K562 (cell line): Measurements from ENCODE around the gene PLD1. TPM values are rescaled to one million over a fixed set of nuclear protein-coding genes. Genes with fewer than 3 reads are reported as not detected.

Experiments
- ATAC-seq: fragments of 200-7000 bp; cut with Tn5 transposase; 3 replicates; pipeline ENCODE4 v1.9.1; 2020; ENCODE audit warnings: moderate library complexity
- BruUV-seq: library from RNA; stranded (reverse); fragments of 400-500 nt; replicated peaks from 2 replicates; lab custom pipeline; 2021; lab: Mats Ljungman, UMichigan
- CTCF ChIA-PET: fragments of 300-600 bp; formaldehyde crosslinking; extraction: SDS; loops from one replicate; lab custom pipeline; 2021; ENCODE audit warnings: low intra/inter-chr PET ratio; lab: Yijun Ruan, JAX
- POLR2A ChIA-PET: fragments of 300-600, 350-650 bp; sonication (Branson Sonifier 250); formaldehyde crosslinking; extraction: SDS; loops from one replicate; lab custom pipeline; 2021; ENCODE audit warnings: antibody characterized with exemption, inconsistent platforms; lab: Yijun Ruan, JAX
- DNase-seq, 4 experiments: peaks; one replicate each; pipeline versions ENCODE4 v3.0.0 to v3.0.0-alpha.2; 2011 to 2018; ENCODE audit warnings: low spot score in 3 of 4, mixed read lengths in 3 of 4; ENCODE audit errors: extremely low read depth in 1 of 4
- FAIRE-seq: peaks from 2 replicates; lab custom pipeline; 2011; peaks lifted over from hg19 to GRCh38; lab: Jason Lieb, UNC
- H2AFZ ChIP-seq: 2 replicates; pipeline ENCODE4 v1.6.0; 2011; ENCODE audit warnings: low read depth, low read length, control low read depth, inconsistent platforms
- H3K27ac ChIP-seq: fragments of 200-600 bp; 3 replicates; pipeline ENCODE4 v1.8.0; 2011; ENCODE audit warnings: low read depth, mild to moderate bottlenecking, control low read depth, inconsistent platforms, low read length, moderate library complexity, mixed read lengths; ENCODE audit errors: extremely low read depth
- H3K27me3 ChIP-seq, 2 experiments: fragments of 300-600 bp in 1 of 2; 2 replicates in 1 of 2; 3 replicates in 1 of 2; pipeline versions ENCODE4 v1.6.0 to v1.8.0; 2011; ENCODE audit warnings: inconsistent platforms in 2 of 2, low read length in 2 of 2, mild to moderate bottlenecking in 1 of 2, mixed read lengths in 1 of 2, moderate library complexity in 1 of 2; ENCODE audit not compliant: control insufficient read depth in 2 of 2, insufficient read depth in 2 of 2
- H3K36me3 ChIP-seq: fragments of 300-600 bp; 3 replicates; pipeline ENCODE4 v1.8.0; 2011; ENCODE audit warnings: mild to moderate bottlenecking, low read length, inconsistent platforms; ENCODE audit not compliant: control insufficient read depth, insufficient read depth
- H3K4me1 ChIP-seq, 2 experiments: fragments of 200-600 bp in 1 of 2; replicated peaks in 1 of 2; 2 replicates in 1 of 2; 3 replicates in 1 of 2; pipeline versions ENCODE4 v1.5.1 to v1.8.0; 2011; ENCODE audit warnings: inconsistent platforms in 2 of 2, low read length in 2 of 2, mild to moderate bottlenecking in 1 of 2, mixed read lengths in 1 of 2, moderate library complexity in 1 of 2; ENCODE audit not compliant: control insufficient read depth in 2 of 2, insufficient read depth in 2 of 2
- H3K4me2 ChIP-seq: 2 replicates; pipeline ENCODE4 v1.6.1; 2011; ENCODE audit warnings: low read length, control low read depth, inconsistent platforms, mixed read lengths; ENCODE audit not compliant: insufficient read depth
- H3K4me3 ChIP-seq: fragments of 200-600 bp; sonication (generic), shearing (Covaris generic); 2 replicates; pipeline ENCODE4 v1.5.1; 2016; ENCODE audit warnings: control low read depth, inconsistent platforms
- H3K79me2 ChIP-seq: fragments of 200-600 bp; 3 replicates; pipeline ENCODE4 v1.8.0; 2011; ENCODE audit warnings: low read length, inconsistent platforms; ENCODE audit not compliant: control insufficient read depth, insufficient read depth
- H3K9ac ChIP-seq, 2 experiments: 2 replicates each; pipeline versions ENCODE4 v1.6.0 to v1.6.1; 2011; ENCODE audit warnings: low read depth in 2 of 2, low read length in 2 of 2, control low read depth in 1 of 2, inconsistent platforms in 1 of 2, mild to moderate bottlenecking in 1 of 2, mixed read lengths in 1 of 2; ENCODE audit not compliant: insufficient read depth in 1 of 2
- H3K9me1 ChIP-seq: one replicate; pipeline ENCODE4 v1.6.0; 2011; ENCODE audit warnings: inconsistent platforms, mild to moderate bottlenecking, low read length, moderate library complexity; ENCODE audit not compliant: control insufficient read depth, insufficient read depth
- H3K9me3 ChIP-seq: replicated peaks from 2 replicates; pipeline ENCODE4 v1.5.1; 2011; ENCODE audit warnings: low read depth, low read length, inconsistent platforms; ENCODE audit not compliant: control insufficient read depth, insufficient read depth
- H4K20me1 ChIP-seq: replicated peaks from 2 replicates; pipeline ENCODE4 v1.6.1; 2011; ENCODE audit warnings: low read length, inconsistent platforms, mixed read lengths; ENCODE audit not compliant: control insufficient read depth, insufficient read depth
- FOXJ3 ChIP-seq: sonication (generic); formaldehyde crosslinking; IDR thresholded peaks from 2 replicates; pipeline ENCODE4 v1.4.0; 2020; ENCODE audit warnings: mild to moderate bottlenecking, missing genetic modification reagents
- HSF4 ChIP-seq: fragments of 250-450 bp; sonication (Bioruptor Pico); IDR thresholded peaks from 2 replicates; pipeline ENCODE4 v2.1.2; 2022; ENCODE audit warnings: mild to moderate bottlenecking, moderate library complexity, borderline replicate concordance
- NR2C2 ChIP-seq, 2 experiments: fragments of 200-800 bp in 1 of 2; sonication (Bioruptor generic) in 1 of 2; sonication (generic) in 1 of 2; formaldehyde crosslinking in 1 of 2; IDR thresholded peaks; 2 replicates each; pipeline versions ENCODE4 v1.6.1 to v1.8.0; 2016 to 2022; ENCODE audit warnings: mild to moderate bottlenecking in 1 of 2, missing compliant biosample characterization in 1 of 2, missing genetic modification characterization in 1 of 2, missing genetic modification reagents in 1 of 2
- XRCC3 ChIP-seq: fragments of 450-650 bp; IDR thresholded peaks from 2 replicates; pipeline ENCODE4 v1.6.1; 2017; ENCODE audit warnings: mild to moderate bottlenecking, moderate library complexity
- ZNF75A ChIP-seq: fragments of 450-650 bp; formaldehyde crosslinking; IDR thresholded peaks from 2 replicates; pipeline ENCODE4 v1.4.0; 2020; ENCODE audit warnings: mild to moderate bottlenecking
- WGBS: fragments of 100-300 bp; shearing (Covaris generic); methylation state at CpG from one replicate; pipeline ENCODE4 v1.1.6; 2016; ENCODE audit warnings: low coverage, mixed read lengths; ENCODE audit not compliant: insufficient coverage; ENCODE audit errors: missing lambda C conversion rate; 5-methylcytosine and 5-hydroxymethylcytosine counted together
- in situ Hi-C: fragments of 300-500 bp; cut with MboI; formaldehyde crosslinking; loops from 4 replicates; pipeline ENCODE4 v1.15.0; 2018; ENCODE audit warnings: inconsistent platforms, mixed read lengths
- intact Hi-C: fragments of 100-400 bp; cut with micrococcal nuclease; formaldehyde crosslinking; loops from 2 replicates; pipeline ENCODE4 v1.14.2; 2022
- polyA plus RNA-seq, 8 experiments: library from polyadenylated mRNA; depleted of rRNA in 4 of 8; stranded (reverse) in 5 of 8; unstranded in 3 of 8; fragments of >200 nt; fragmentation: Nextera tagmentation in 2 of 8; fragmentation: Illumina TruSeq in 1 of 8; extraction: Ambion mirVana in 2 of 8; extraction: Trizol in 1 of 8; gene quantifications; 2 replicates each; pipeline versions ENCODE4 v1.2.1 to v1.2.3, GENCODE V29; 2011 to 2014; ENCODE audit warnings: inconsistent platforms in 1 of 8, missing spikeins in 1 of 8
- total RNA-seq, 7 experiments: library from RNA; depleted of rRNA in 6 of 7; stranded (reverse); fragments of >200 nt in 6 of 7; fragmentation: Illumina TruSeq in 2 of 7; extraction: Trizol in 2 of 7; gene quantifications; 2 replicates each; pipeline versions ENCODE4 v1.2.1 to v1.2.3, GENCODE V29; 2011 to 2021; ENCODE audit warnings: low replicate concordance in 1 of 7
- TF ChIP-seq, protein P1 (sequence below): sonication (generic); formaldehyde crosslinking; IDR thresholded peaks from 2 replicates; pipeline ENCODE4 v1.9.0; 2022; ENCODE audit warnings: mild to moderate bottlenecking, missing genetic modification reagents
- TF ChIP-seq, protein P2 (sequence below): sonication (generic); formaldehyde crosslinking; IDR thresholded peaks from 2 replicates; pipeline ENCODE4 v1.9.0; 2022; ENCODE audit warnings: mild to moderate bottlenecking, missing genetic modification reagents
- TF ChIP-seq, protein P3 (sequence below): sonication (generic); formaldehyde crosslinking; IDR thresholded peaks from 2 replicates; pipeline ENCODE4 v1.8.0; 2022; ENCODE audit warnings: mild to moderate bottlenecking, missing genetic modification reagents

PLD1 gene
- total and polyA plus RNA-seq, 9 of the 15 experiments (the other 6 are each of a cell fraction or from before 2014, with no cell fraction given) = 8.4 to 26.1 (median 18.6) TPM

DNA sequence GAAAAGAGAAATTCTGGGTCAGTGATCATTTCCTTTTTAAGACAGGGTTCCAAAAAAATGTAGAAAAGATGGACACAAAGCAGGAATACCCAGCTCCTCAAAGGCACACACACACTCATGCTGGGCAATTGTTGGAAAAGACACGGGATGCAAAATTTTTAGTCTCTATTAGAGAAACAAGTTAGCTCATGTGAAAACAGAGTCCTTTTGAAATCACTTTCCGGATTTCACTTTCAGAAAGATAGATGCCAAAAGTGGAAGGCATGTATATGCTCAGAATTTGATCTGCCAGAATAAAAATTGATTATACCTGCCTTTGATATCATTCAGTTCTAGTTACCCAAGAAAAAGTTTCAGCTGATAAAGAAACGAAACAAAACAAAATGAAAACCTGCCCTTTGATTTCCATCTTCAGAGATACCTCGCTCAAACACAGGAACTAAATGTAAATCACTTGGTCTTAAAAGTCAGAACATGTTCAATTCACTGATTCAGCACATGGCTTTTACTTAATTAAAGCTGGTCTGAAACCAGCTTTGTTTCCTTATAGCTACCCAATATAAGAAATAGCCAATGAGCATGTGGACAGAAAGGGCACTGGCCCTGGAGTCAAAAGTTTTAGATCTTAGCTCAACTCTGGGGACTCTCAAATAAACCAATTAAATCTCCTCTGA lies 52.8 kb downstream of the PLD1 start:
- TF ChIP-seq ZNF75A (CRISPR knock-in tag) (no peak), XRCC3 (no peak), NR2C2 (CRISPR knock-in tag; IDR thresholded peaks at IDR 0.05) (no peak), NR2C2 (tag; IDR thresholded peaks at IDR 0.05) (no peak), FOXJ3 (no peak), HSF4 (CRISPR knock-in tag) (no peak)
- TF ChIP-seq, protein P1, sequence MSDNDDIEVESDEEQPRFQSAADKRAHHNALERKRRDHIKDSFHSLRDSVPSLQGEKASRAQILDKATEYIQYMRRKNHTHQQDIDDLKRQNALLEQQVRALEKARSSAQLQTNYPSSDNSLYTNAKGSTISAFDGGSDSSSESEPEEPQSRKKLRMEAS = no peak
- TF ChIP-seq, protein P2, sequence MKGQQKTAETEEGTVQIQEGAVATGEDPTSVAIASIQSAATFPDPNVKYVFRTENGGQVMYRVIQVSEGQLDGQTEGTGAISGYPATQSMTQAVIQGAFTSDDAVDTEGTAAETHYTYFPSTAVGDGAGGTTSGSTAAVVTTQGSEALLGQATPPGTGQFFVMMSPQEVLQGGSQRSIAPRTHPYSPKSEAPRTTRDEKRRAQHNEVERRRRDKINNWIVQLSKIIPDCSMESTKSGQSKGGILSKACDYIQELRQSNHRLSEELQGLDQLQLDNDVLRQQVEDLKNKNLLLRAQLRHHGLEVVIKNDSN = no peak
- TF ChIP-seq, protein P3, sequence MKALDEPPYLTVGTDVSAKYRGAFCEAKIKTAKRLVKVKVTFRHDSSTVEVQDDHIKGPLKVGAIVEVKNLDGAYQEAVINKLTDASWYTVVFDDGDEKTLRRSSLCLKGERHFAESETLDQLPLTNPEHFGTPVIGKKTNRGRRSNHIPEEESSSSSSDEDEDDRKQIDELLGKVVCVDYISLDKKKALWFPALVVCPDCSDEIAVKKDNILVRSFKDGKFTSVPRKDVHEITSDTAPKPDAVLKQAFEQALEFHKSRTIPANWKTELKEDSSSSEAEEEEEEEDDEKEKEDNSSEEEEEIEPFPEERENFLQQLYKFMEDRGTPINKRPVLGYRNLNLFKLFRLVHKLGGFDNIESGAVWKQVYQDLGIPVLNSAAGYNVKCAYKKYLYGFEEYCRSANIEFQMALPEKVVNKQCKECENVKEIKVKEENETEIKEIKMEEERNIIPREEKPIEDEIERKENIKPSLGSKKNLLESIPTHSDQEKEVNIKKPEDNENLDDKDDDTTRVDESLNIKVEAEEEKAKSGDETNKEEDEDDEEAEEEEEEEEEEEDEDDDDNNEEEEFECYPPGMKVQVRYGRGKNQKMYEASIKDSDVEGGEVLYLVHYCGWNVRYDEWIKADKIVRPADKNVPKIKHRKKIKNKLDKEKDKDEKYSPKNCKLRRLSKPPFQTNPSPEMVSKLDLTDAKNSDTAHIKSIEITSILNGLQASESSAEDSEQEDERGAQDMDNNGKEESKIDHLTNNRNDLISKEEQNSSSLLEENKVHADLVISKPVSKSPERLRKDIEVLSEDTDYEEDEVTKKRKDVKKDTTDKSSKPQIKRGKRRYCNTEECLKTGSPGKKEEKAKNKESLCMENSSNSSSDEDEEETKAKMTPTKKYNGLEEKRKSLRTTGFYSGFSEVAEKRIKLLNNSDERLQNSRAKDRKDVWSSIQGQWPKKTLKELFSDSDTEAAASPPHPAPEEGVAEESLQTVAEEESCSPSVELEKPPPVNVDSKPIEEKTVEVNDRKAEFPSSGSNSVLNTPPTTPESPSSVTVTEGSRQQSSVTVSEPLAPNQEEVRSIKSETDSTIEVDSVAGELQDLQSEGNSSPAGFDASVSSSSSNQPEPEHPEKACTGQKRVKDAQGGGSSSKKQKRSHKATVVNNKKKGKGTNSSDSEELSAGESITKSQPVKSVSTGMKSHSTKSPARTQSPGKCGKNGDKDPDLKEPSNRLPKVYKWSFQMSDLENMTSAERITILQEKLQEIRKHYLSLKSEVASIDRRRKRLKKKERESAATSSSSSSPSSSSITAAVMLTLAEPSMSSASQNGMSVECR (CRISPR knock-in tag) = no peak
- Histone ChIP-seq H3K27me3 (no peaks in the 10 kb centered on the region; a peak in 1 of 5 replicates), H3K4me3 (no peak overlapping the region), H2AFZ (no peak overlapping the region), H3K36me3 (no peaks in the 10 kb centered on the region), H3K9ac (no peak overlapping the region), H3K9me1 (no peaks in the 10 kb centered on the region), H3K9me3 (no peaks in the 10 kb centered on the region), H3K4me1 (peaks cover 4 to 23% of the 10 kb centered on the region in 2 experiments; a peak in 3 of 5 replicates), H3K79me2 (no peaks in the 10 kb centered on the region), H4K20me1 (peaks cover 11% of the 10 kb centered on the region), H3K27ac (no peak overlapping the region), H3K4me2 (no peak overlapping the region)
- in situ Hi-C loops = no loop called here
- ChIA-PET CTCF (no interaction called here), POLR2A (interaction anchor here (1.0 to 1.1 kb wide), 2 partner anchors 8 to 9 kb away, joined by 3 read pairs; no protein-coding TSS in a partner anchor)
- intact Hi-C loops = no loop called here
- no peak for ATAC-seq
- FAIRE-seq = no peak
- 22% methylated on average over 4 of the region's 4 CpGs for WGBS
- BruUV-seq = no TSS peak
- DNase-seq = no peak
